Esophagus squamous epithelium (tissue), 5 donors: ENCODE data around the gene LELP1. TPM values are rescaled to one million over a fixed set of nuclear protein-coding genes. Genes with fewer than 3 reads are reported as not detected.
A peak's percentile ranks its signal among the peaks of the same experiment; 100 is the strongest.

ENCODE experiments used
- DNase-seq: peaks from one replicate; lab custom pipeline; 2025; lab: John Stamatoyannopoulos, UW
- H3K27ac ChIP-seq, 4 donors: fragments of 200-600 bp; sonication (generic); one replicate each; pipeline ENCODE4 v1.5.1; 2016 to 2019; ENCODE audit warnings: mild to moderate bottlenecking in 1 of 4
- H3K27me3 ChIP-seq, 4 donors: fragments of 200-600 bp; sonication (generic); 1 replicate in 3 of 4; 2 replicates in 1 of 4; pipeline versions ENCODE4 v1.5.1 to v1.6.0; 2017 to 2021; ENCODE audit warnings: antibody characterized with exemption in 1 of 4
- H3K36me3 ChIP-seq, 3 donors: fragments of 200-600 bp; sonication (generic); one replicate each; pipeline ENCODE4 v1.5.1; 2016 to 2019
- H3K4me1 ChIP-seq, 3 donors: fragments of 200-600 bp; sonication (generic); one replicate each; pipeline ENCODE4 v1.5.1; 2017 to 2019
- H3K4me3 ChIP-seq, 4 donors: fragments of 200-600 bp; sonication (generic); 1 replicate in 3 of 4; 2 replicates in 1 of 4; pipeline ENCODE4 v1.5.1; 2016 to 2019; ENCODE audit warnings: mild to moderate bottlenecking in 2 of 4, moderate library complexity in 1 of 4
- H3K9me3 ChIP-seq, 3 donors: fragments of 200-600 bp; sonication (generic); one replicate each; pipeline ENCODE4 v1.5.1; 2016 to 2019
- POLR2A ChIP-seq, 4 donors: fragments of 450-650 bp; IDR thresholded peaks; one replicate each; pipeline ENCODE4 v1.6.1; 2017; ENCODE audit warnings: antibody characterized with exemption in 4 of 4, mild to moderate bottlenecking in 4 of 4, moderate library complexity in 3 of 4
- WGBS, 2 donors: methylation state at CpG; one replicate each; pipeline ENCODE4 v1.1.5; 2018; 5-methylcytosine and 5-hydroxymethylcytosine counted together
- intact Hi-C: fragments of 100-400 bp; cut with DNase I; formaldehyde crosslinking; loops from one replicate; pipeline ENCODE4 v1.15.0; 2022
- total RNA-seq, 4 donors: library from RNA; depleted of rRNA; stranded (reverse); fragments of >200 nt; gene quantifications; one replicate each; pipeline ENCODE4 v1.1.0, GENCODE V29; 2016
- TF ChIP-seq, protein P1 (sequence below), 6 experiments: fragments of 450-650 bp in 4 of 6; fragments of 200-600 bp in 2 of 6; sonication (generic) in 2 of 6; IDR thresholded peaks; one replicate each; pipeline ENCODE4 v1.5.1; 2016 to 2019; ENCODE audit warnings: antibody characterized with exemption in 6 of 6, mild to moderate bottlenecking in 4 of 6, moderate library complexity in 4 of 6
- donor health status: DM: yes; HTN: yes; CAD: no.

LELP1 gene
- total RNA-seq, 4 donors from 2014 or later = not detected

DNA sequence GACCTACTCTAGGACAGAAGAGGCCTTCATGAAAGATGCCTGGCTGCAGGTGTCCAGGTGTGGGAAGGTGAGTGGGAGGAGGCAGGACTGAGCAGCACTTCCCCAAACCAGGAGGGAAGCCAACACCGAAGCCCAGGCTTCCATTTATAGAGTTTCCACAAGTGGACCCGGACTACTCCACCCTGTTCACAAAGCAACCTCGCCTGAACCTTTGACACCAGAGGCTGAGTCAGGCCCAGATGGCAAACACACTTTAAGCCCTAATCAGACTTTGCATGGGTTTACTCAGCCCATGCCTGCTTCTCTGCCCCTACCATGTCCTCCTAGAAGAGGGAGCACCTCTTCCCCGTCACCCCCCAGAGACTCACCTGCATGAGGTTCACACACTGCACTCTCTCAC, 28.1 kb downstream of the LELP1 start:
- 49 to 61% methylated on average over 4 of the region's 4 CpGs for WGBS, 2 donors
- H3K4me3 ChIP-seq = no peak overlapping the region
- no peaks in the 10 kb centered on the region for H3K36me3 ChIP-seq
- peaks cover 0 to 31% (median 11%) of the 10 kb centered on the region in 3 donors for H3K4me1 ChIP-seq
- no peak for DNase-seq
- no peaks in the 10 kb centered on the region for H3K9me3 ChIP-seq
- H3K27ac ChIP-seq = peak overlapping the region in 3 of 4 donors; percentile 46 to 67 (median 53)
- intact Hi-C loops = no loop called here
- no peaks in the 10 kb centered on the region for H3K27me3 ChIP-seq
- TF ChIP-seq, protein P1, sequence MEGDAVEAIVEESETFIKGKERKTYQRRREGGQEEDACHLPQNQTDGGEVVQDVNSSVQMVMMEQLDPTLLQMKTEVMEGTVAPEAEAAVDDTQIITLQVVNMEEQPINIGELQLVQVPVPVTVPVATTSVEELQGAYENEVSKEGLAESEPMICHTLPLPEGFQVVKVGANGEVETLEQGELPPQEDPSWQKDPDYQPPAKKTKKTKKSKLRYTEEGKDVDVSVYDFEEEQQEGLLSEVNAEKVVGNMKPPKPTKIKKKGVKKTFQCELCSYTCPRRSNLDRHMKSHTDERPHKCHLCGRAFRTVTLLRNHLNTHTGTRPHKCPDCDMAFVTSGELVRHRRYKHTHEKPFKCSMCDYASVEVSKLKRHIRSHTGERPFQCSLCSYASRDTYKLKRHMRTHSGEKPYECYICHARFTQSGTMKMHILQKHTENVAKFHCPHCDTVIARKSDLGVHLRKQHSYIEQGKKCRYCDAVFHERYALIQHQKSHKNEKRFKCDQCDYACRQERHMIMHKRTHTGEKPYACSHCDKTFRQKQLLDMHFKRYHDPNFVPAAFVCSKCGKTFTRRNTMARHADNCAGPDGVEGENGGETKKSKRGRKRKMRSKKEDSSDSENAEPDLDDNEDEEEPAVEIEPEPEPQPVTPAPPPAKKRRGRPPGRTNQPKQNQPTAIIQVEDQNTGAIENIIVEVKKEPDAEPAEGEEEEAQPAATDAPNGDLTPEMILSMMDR (IDR thresholded peaks at IDR 0.05) = no peak
- TF ChIP-seq POLR2A (IDR thresholded peaks at IDR 0.05) = no peak

DNA sequence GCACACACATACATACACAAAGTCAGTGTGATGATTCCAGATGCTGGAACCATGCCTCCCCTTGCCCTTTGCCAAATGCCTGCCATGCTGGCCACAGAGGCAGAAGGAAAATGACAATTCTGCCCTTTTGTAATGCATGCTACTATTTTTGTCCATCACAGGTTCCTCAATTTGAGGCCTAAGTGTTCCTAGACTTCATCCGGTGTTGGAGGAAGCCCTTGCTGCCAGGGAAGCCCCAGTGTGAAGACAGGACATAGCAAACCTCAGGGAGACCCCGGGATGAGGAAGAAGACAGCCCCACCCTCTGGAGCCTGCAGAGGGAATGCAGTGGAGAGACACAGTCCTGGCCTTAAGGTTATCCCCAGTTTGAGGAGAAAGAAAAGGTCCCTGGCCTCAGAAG, 28.6 kb downstream of the LELP1 start:
- WGBS, 2 donors = 40% methylated on average over 1 of the region's 2 CpGs; no CpG with 5 or more reads in 1 of the 2 donors
- no peaks in the 10 kb centered on the region for H3K36me3 ChIP-seq
- no peak for DNase-seq
- H3K4me1 ChIP-seq = peaks cover 0 to 31% (median 11%) of the 10 kb centered on the region in 3 donors
- no peak overlapping the region for H3K4me3 ChIP-seq
- H3K27me3 ChIP-seq = no peaks in the 10 kb centered on the region
- TF ChIP-seq POLR2A (IDR thresholded peaks at IDR 0.05) = no peak
- TF ChIP-seq, protein P1 (IDR thresholded peaks at IDR 0.05) = no peak
- intact Hi-C loops = no loop called here
- H3K27ac ChIP-seq = peak overlapping the region in 3 of 4 donors; percentile 46 to 67 (median 53)
- H3K9me3 ChIP-seq = no peaks in the 10 kb centered on the region

DNA sequence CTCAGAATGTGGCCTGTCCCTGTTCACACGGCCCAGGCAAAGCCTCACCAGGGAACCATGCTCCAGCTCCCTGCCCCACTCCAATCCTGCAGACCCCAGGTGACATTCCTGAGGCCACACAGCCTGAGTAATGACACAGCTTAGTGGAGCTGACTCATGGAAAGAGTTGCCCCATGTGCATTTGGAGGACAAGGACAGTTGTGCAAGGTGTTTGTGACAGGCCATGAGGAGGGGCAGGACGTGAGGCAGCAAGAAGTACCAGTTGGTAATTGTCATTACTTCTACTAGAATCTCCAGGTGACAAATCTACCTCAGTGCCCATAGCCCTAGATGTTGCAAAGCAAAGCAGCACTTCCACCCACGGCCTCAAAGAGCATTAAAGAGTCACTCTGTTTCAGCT, 29.3 kb downstream of the LELP1 start:
- no peaks in the 10 kb centered on the region for H3K9me3 ChIP-seq
- TF ChIP-seq, protein P1 (IDR thresholded peaks at IDR 0.05) = peak in 1 of 6 experiments; percentile 17
- TF ChIP-seq POLR2A (IDR thresholded peaks at IDR 0.05) = no peak
- DNase-seq = no peak
- intact Hi-C loops = no loop called here
- no peaks in the 10 kb centered on the region for H3K27me3 ChIP-seq
- peaks cover 0 to 31% (median 11%) of the 10 kb centered on the region in 3 donors for H3K4me1 ChIP-seq
- no peaks in the 10 kb centered on the region for H3K36me3 ChIP-seq
- no peak overlapping the region for H3K4me3 ChIP-seq
- 42 to 60% methylated on average over 2 to 3 of the region's 3 CpGs for WGBS, 2 donors
- H3K27ac ChIP-seq = peak overlapping the region in 3 of 4 donors; percentile 46 to 67 (median 53)

DNA sequence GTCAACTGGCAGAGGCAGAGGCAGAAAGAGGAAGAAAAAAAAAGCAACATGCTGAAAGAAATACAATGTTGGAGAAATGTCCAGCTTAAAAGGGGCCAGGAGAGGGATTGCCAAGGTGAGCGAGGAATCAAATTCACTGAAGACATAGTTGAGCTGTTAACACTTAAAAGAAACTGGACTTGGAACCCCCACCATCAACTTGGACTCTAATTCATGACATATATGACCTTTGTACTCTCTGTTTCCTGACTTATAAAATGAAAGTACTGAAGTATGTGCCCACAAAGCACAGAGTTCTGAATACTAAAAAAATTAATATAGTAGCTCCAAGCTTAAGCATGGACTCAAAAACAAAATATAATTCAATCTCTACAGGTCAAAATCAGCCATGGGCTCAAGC, 30.2 kb downstream of the LELP1 start:
- no peak for DNase-seq
- 81 to 86% methylated on average over 1 of the region's 1 CpG for WGBS, 2 donors
- Histone ChIP-seq H3K9me3 (no peaks in the 10 kb centered on the region), H3K4me1 (peaks cover 0 to 31% (median 11%) of the 10 kb centered on the region in 3 donors), H3K4me3 (no peak overlapping the region), H3K27ac (peak overlapping the region in 3 of 4 donors; percentile 11 to 67 (median 13)), H3K27me3 (peaks cover 0 to 2% (median 0%) of the 10 kb centered on the region in 4 donors), H3K36me3 (no peaks in the 10 kb centered on the region)
- intact Hi-C loops = no loop called here
- TF ChIP-seq, protein P1 (IDR thresholded peaks at IDR 0.05) = no peak
- TF ChIP-seq POLR2A (IDR thresholded peaks at IDR 0.05) = no peak

DNA sequence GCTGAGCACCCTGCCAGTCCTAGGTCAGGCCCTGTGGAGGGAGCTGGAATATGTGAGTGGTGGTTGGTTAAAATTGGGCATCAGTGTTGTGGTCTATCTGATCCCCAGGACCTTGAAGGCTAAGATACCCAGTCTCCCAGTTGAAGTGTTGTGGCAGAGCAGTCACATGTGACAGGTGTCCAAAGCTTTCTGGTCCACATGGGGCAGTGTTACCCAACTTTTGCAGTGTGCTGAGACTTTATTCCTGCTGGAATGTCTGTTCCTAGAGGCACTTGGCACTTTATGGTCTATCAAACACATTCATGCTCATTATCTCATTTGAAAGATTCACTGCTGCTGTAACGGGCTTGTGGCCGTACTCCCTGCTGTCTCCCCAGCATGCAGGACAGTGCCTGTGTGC, 35.3 kb downstream of the LELP1 start:
- Histone ChIP-seq H3K4me1 (peaks cover 0 to under 1% (median 0%) of the 10 kb centered on the region in 3 donors), H3K4me3 (no peak overlapping the region), H3K27ac (no peak overlapping the region), H3K36me3 (no peaks in the 10 kb centered on the region), H3K27me3 (peaks cover 0 to 3% (median 0%) of the 10 kb centered on the region in 4 donors), H3K9me3 (no peaks in the 10 kb centered on the region)
- intact Hi-C loops = no loop called here
- TF ChIP-seq, protein P1 (IDR thresholded peaks at IDR 0.05) = peak in 5 of 6 experiments; percentile 10 to 42 (median 13)
- no peak for TF ChIP-seq POLR2A (IDR thresholded peaks at IDR 0.05)
- DNase-seq = no peak
- WGBS, 2 donors = 24 to 66% methylated on average over 2 of the region's 2 CpGs
